PFSK-1 (cell line): ENCODE measurements around the gene ACTC1.

Experiments
- FOXP2 ChIP-seq: optimal IDR thresholded peaks from 2 replicates; pipeline ENCODE3; 2011; ENCODE audit warnings: borderline replicate concordance, control low read depth, inconsistent platforms; ENCODE audit not compliant: insufficient read depth; ENCODE audit errors: extremely low read length, extremely low read depth
- POLR2AphosphoS5 ChIP-seq: IDR thresholded peaks from 2 replicates; pipeline ENCODE4 v1.6.1; 2012; ENCODE audit warnings: low read depth, mild to moderate bottlenecking, control low read depth, low read length, moderate library complexity
- REST ChIP-seq, 2 experiments: IDR thresholded peaks; 2 replicates each; pipeline versions ENCODE4 v1.6.1 to v1.8.0; 2011 to 2012; ENCODE audit warnings: low read depth in 2 of 2, low read length in 2 of 2, control low read depth in 1 of 2, inconsistent platforms in 1 of 2, mild to moderate bottlenecking in 1 of 2, moderate library complexity in 1 of 2; ENCODE audit not compliant: insufficient read depth in 1 of 2
- SIN3A ChIP-seq: IDR thresholded peaks from 2 replicates; pipeline ENCODE4 v1.6.1; 2012; ENCODE audit warnings: mild to moderate bottlenecking, low read length, moderate library complexity, borderline replicate concordance; ENCODE audit not compliant: insufficient read depth
- TAF1 ChIP-seq: IDR thresholded peaks from 2 replicates; pipeline ENCODE4 v1.6.1; 2012; ENCODE audit warnings: low read length, control low read depth, borderline replicate concordance; ENCODE audit not compliant: insufficient read depth

GRCh38 chr15:34754674-34755418 lies 40.5 kb downstream of the ACTC1 start, which contains the start of gene GJD2:
- TF ChIP-seq POLR2AphosphoS5, result no peak
- TF ChIP-seq SIN3A, result no peak
- TF ChIP-seq TAF1, result no peak
- TF ChIP-seq REST (IDR thresholded peaks at IDR 0.05; ENCODE audit: insufficient read depth in 1 of 2, low read depth in 2 of 2, low read length in 2 of 2), result no peak
- TF ChIP-seq FOXP2, result no peak
